ENCODE results near the gene UMODL1. TPM values are rescaled to one million over a fixed set of nuclear protein-coding genes. Genes with fewer than 3 reads are reported as not detected.

The UMODL1 gene
- total and polyA plus RNA-seq, 12 donors, result 0.10 to 0.79 (median 0.17) TPM; not detected in 9

- no peak overlapping the region for H3K27ac ChIP-seq
- TF ChIP-seq CTCF (IDR thresholded peaks at IDR 0.05), result no peak
- TF ChIP-seq POLR2A (IDR thresholded peaks at IDR 0.05), result no peak
- peaks cover 0 to 6% of the 10 kb centered on the region in 2 donors for H3K4me1 ChIP-seq (replicated peaks in 1 of 2)
- 87 to 97% (median 90%) methylated on average over 5 of the region's 5 CpGs for WGBS, 4 donors
- H3K9me3 ChIP-seq (replicated peaks in 1 of 3), result no peaks in the 10 kb centered on the region
- no peaks in the 10 kb centered on the region for H3K36me3 ChIP-seq (replicated peaks in 1 of 2)
- DNase-seq, result peak in 1 of 7 donors; percentile 33
- no peak overlapping the region for H3K4me3 ChIP-seq
- no peaks in the 10 kb centered on the region for H3K27me3 ChIP-seq
- intact Hi-C loops (cut with DNase I), result no loop called here
These were observed 119.9 kb downstream of the UMODL1 start for GRCh38 chr21:42191064-42191463.

- TF ChIP-seq POLR2A (IDR thresholded peaks at IDR 0.05), result no peak
- no peak for TF ChIP-seq CTCF (IDR thresholded peaks at IDR 0.05)
- H3K36me3 ChIP-seq (replicated peaks in 1 of 2), result no peaks in the 10 kb centered on the region
- no peaks in the 10 kb centered on the region for H3K27me3 ChIP-seq
- peaks cover 0 to 6% of the 10 kb centered on the region in 2 donors for H3K4me1 ChIP-seq (replicated peaks in 1 of 2)
- no peak overlapping the region for H3K4me3 ChIP-seq
- 67 to 81% (median 75%) methylated on average over 17 to 21 of the region's 21 CpGs for WGBS, 4 donors
- no peak overlapping the region for H3K27ac ChIP-seq
- DNase-seq, result peak in 1 of 7 donors; percentile 33
- no peaks in the 10 kb centered on the region for H3K9me3 ChIP-seq (replicated peaks in 1 of 3)
- intact Hi-C loops (cut with DNase I), result no loop called here
These were observed 120.8 kb downstream of the UMODL1 start for GRCh38 chr21:42191696-42192595.

Other genes with a start within 250 kb of the UMODL1 start
- gene PRDM15, start 192.0 kb upstream of the UMODL1 start, total RNA-seq, result 1 to 10 TPM; 3.4 to 6.7 (median 4.3) TPM
- 1 to 10 TPM; 2.9 to 6.4 (median 3.5) TPM for gene PRDM15, start 192.0 kb upstream of the UMODL1 start, polyA plus RNA-seq
- 100 to 1,000 TPM; 178 to 439 (median 297) TPM for gene C2CD2, start 117.3 kb upstream of the UMODL1 start, total RNA-seq
- gene C2CD2, start 117.3 kb upstream of the UMODL1 start, polyA plus RNA-seq, result 100 to 1,000 TPM; 175 to 284 (median 180) TPM
- 10 to 100 TPM in 8 of 9 donors, 1 to 10 TPM in 1; 9.5 to 39.1 (median 14.6) TPM for gene ZBTB21, start 61.0 kb upstream of the UMODL1 start, total RNA-seq
- 10 to 100 TPM in 1 of 3 donors, 1 to 10 TPM in 2; 6.8 to 10.2 (median 7.6) TPM for gene ZBTB21, start 61.0 kb upstream of the UMODL1 start, polyA plus RNA-seq
- 100 to 1,000 TPM in 2 of 9 donors, 10 to 100 TPM in 7; 23.2 to 136 (median 88.2) TPM for gene ABCG1, start 147.8 kb downstream of the UMODL1 start, total RNA-seq
- gene ABCG1, start 147.8 kb downstream of the UMODL1 start, polyA plus RNA-seq, result 10 to 100 TPM; 32.5 to 52.7 (median 38.7) TPM
- gene TFF3, start 244.1 kb downstream of the UMODL1 start, total RNA-seq, result 10 to 100 TPM in 4 of 9 donors, 1 to 10 TPM in 5; 1.3 to 29.3 (median 10.0) TPM
- 10 to 100 TPM in 2 of 3 donors, 1 to 10 TPM in 1; 1.2 to 42.3 (median 20.4) TPM for gene TFF3, start 244.1 kb downstream of the UMODL1 start, polyA plus RNA-seq

All from adrenal gland (tissue), 12 donors.